GM12865 (cell line): ENCODE measurements around the gene SAMSN1.
A peak's percentile ranks its signal among the peaks of the same experiment; 100 is the strongest.

Source experiments
- DNase-seq: peaks from one replicate; pipeline ENCODE4 v3.0.0; 2010; ENCODE audit warnings: low read depth
- H3K4me3 ChIP-seq: 2 replicates; pipeline ENCODE4 v1.5.1; 2011; ENCODE audit warnings: mild to moderate bottlenecking, low read depth, low read length, control low read depth
- TF ChIP-seq, protein P1 (sequence below): IDR thresholded peaks from 2 replicates; pipeline ENCODE4 v1.5.1; 2011; ENCODE audit warnings: low read length, control low read depth, low read depth, inconsistent platforms; ENCODE audit not compliant: insufficient read depth; ENCODE audit errors: missing control alignments

The SAMSN1 gene

DNA sequence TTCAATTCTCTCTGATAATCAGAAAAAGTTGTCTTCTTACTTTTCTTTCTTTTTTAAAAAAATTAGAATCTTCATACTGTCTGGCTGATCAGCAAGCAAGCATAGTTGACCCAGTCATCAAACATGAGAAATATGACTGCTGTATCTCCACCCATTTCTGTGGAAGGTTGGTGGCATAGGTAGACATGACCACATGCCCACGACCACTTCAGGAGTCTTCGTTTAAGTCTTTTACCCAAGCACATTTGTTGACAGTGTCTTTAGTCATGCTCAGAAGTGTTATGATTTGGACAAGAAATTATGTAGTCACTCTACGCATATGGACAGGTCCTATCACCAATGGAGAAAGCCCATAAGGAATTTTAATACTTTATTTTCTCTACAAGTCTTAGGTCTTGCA, 88.4 kb downstream of the SAMSN1 start:
- H3K4me3 ChIP-seq: no peak overlapping the region
- TF ChIP-seq, protein P1, sequence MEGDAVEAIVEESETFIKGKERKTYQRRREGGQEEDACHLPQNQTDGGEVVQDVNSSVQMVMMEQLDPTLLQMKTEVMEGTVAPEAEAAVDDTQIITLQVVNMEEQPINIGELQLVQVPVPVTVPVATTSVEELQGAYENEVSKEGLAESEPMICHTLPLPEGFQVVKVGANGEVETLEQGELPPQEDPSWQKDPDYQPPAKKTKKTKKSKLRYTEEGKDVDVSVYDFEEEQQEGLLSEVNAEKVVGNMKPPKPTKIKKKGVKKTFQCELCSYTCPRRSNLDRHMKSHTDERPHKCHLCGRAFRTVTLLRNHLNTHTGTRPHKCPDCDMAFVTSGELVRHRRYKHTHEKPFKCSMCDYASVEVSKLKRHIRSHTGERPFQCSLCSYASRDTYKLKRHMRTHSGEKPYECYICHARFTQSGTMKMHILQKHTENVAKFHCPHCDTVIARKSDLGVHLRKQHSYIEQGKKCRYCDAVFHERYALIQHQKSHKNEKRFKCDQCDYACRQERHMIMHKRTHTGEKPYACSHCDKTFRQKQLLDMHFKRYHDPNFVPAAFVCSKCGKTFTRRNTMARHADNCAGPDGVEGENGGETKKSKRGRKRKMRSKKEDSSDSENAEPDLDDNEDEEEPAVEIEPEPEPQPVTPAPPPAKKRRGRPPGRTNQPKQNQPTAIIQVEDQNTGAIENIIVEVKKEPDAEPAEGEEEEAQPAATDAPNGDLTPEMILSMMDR: no peak
- no peak for DNase-seq

DNA sequence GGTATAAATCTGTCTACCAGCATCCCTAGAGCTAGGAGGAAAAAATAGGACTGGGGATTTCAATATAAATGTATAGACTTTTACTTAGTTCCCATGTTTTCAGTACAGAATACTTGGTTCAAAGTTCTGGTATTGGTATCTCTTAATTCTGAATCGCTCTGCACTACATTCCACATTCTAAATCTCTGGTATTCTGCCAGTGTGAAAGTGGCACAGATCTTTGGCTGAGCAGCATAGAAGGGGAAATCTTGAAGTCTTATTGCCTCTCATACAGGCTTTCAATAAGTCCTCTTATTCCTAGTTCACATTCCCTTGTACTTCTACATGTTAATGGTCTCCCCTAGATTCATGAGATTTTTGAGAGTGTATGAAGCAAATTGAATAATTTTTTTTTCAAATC, 89.2 kb downstream of the SAMSN1 start:
- TF ChIP-seq, protein P1: no peak
- no peak for DNase-seq
- H3K4me3 ChIP-seq: no peak overlapping the region

DNA sequence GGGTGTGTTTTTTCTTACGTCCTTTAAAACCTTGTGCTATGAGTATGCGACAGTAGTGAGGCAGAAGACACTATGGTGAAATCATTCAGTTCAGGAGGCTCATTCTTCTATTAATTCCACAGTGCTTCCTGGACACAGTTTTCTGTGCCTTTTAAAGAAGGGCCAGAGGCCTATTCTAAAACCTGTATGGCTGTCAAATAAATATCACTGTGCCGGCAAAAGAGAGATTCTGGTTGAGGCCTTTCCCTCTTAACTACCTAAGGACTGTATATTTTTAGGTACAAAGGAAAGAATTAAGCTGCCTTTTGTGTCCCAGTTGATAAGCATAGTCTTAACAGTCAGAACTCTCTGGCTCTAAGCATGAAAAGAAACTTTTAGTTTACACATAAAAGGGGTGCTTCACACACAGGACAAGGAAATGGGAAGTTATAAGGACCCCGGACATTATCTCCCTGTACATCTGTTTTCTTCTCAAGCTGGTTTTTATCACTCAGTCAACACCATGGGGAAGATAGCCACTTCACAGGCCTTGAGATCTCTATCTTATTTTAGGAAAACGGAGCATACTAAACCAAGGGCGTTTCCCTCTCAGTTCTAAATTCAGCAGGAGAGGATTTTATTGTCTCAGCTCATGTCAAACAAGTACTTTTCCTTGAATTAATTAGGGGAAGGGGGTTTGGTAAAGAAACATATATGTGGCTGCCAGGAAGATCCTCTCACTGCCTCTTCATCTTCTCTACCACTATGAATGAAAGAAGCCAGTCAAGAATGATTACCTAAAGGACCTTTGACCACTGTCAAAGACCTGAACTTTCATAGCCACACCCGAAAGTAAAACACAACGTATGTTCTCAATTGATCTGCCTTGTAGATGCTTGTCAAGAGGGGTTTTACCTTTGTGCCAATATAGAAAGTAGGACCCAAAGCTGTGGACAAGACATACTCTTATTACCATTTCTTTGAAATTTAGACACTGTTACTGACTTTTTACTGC, 91.8 kb downstream of the SAMSN1 start:
- H3K4me3 ChIP-seq: peak overlapping the region; percentile 6; the same call in 1 of the 2 replicates
- TF ChIP-seq, protein P1: no peak
- peak; percentile 88 for DNase-seq

DNA sequence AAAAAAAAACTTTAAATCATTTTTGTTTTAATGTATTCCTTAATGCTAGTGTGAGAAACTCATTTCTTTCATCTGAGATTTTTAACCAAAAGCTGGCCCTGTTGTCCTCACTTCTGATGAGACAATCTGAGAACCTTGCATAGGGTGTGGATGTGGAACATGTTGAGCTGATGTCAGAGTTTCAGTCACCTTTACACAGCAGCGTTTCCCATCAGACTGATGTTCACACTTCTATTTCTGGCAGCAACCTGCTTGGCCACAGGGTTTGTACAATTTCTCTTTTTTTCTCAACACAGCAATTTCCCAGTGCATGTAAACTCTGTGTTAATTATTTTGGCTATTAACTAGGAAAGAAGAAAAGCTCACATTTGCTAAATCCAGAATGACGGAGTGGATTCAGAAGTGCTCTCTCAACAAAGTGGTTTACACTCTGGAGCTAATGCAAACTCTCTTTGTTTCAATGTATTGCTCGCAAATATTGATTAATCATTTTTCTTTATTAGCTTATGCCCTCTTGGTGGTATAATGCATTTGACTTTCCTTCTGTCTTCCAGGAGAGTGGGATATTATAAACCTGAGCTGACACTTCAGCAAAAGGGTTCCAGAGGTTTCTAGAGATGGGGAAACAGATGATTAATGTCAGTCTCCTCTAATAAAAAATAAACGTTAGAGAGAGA, 92.6 kb downstream of the SAMSN1 start:
- TF ChIP-seq, protein P1: no peak
- peak overlapping the region; percentile 6; the same call in 1 of the 2 replicates for H3K4me3 ChIP-seq
- peak; percentile 95 for DNase-seq

DNA sequence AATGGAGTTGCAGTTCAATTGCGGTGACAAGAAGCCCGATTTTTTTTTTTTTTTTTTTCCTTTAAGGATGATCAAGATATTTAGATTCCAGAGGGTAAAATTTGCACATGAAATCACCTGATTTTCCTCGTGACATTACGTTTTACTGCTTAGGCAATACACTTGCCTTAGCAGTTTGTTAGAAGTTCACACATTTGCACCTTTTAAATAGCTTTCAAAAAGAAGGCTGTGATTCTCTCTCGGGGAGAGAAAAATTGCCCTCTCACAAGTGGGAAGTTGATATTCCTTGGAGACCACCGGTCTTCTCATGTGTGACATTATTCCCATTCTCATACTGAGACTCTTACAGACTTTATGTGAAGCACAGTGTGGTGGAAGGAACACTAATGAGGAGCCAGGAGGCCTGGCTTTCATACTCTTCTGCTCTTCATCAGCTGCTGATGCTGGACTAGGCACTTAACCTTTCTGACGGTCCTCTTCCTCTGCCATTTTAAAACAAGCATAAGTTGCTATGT, 93.3 kb downstream of the SAMSN1 start:
- H3K4me3 ChIP-seq: no peak overlapping the region
- TF ChIP-seq, protein P1: no peak
- no peak for DNase-seq

- no peak for DNase-seq
- TF ChIP-seq, protein P1: no peak
- H3K4me3 ChIP-seq: no peak overlapping the region
Observed at GRCh38 chr21:14452031-14452726, 93.9 kb downstream of the SAMSN1 start.
